Measurements from ENCODE around the gene PHLDB3.
A peak's percentile ranks its signal among the peaks of the same experiment; 100 is the strongest.

The PHLDB3 gene

DNA sequence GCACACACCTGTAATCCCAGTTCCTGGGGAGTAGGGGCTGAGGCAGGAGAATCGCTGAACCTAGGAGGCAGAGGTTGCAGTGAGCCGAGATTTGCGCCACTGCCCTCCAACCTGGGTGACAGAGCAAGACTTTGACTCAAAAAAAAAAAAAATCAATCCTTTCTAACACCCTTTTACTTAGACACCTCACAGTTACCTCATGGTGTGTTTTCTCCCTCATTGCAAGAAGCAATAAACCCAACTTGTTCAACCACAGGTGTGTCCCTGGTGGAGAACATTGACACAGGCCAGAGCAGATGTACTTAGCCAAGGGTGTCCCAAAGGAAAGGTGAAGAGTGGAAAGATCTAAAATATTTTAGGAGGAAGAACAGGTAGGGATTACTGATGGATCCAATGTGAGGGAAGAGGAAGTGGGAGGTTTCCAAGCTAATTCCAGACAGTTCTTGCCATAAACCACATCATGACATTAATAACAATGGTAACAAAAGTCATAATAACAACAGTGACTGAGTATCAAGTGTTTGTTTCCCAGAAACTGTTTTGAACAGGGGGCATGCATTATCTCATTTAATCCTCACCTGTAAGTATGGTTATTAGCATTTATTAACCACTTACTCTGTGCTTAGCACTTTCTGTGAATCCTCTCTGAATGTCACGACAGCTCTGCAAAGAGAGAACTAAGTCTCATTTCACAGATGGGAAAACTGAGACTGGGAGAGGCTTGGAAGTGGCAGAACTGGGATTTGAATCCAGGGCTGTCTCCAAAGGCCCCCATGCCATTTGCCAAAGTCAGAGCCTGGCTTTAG lies 36.0 kb downstream of the PHLDB3 start:
- no peak for DNase-seq (ENCODE audit: low read depth in 2 of 2)

DNA sequence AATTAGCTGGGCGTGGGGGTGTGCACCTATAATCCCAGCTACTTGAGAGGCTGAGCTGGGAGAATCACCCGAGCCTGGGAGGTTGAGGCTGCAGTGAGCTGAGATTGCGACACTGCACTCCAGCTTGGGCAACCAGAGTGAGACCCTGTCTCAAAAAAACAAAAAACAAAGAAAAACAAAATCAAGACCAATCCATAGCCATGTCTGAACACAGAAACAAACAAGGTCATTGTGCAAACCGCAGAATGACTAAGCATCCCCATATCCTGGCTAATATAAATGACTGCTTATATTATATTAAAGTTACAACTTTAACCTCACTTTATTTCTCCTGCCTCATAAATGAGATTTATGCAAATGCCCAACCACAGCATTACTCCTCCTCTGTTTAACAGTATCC lies 36.8 kb downstream of the PHLDB3 start:
- DNase-seq (ENCODE audit: low read depth in 2 of 2): no peak

DNA sequence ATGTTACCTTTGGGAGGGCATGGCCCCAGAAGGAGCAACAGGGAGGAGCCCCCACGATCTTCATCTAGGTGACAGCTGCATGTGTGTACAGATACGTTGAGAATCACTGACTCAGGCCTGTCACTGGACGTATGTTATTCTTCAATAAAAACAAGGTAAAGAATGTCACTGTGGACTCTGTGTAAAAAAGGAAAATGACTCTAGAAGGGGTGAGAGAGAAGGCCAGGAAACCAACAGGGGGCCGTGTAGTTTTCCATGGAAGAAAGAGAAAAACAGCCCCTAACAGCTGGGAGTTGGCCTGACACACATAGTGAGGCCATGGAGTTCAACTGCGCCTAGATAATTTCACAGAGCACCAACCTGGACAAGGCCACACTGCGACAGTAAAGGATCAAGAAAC lies 37.3 kb downstream of the PHLDB3 start:
- DNase-seq (ENCODE audit: low read depth in 2 of 2): no peak

DNA sequence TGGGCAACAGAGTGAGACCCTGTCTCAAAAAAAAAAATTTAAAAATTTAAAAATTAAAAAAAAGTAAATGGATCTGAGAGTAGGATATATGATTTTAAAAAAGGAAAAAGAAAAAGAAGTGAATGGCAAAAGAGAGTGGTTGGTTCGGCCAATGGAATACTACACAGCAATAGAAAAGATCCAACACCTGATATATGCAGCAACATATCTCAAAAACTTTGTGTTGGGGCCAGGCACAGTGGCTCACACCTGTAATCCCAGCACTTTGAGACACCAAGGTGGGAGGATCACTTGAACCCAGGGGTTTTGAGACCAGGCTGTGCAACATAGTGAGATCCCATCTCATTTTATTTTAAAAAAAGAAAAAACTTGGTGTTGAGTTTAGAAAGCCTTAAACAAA lies 37.8 kb downstream of the PHLDB3 start:
- DNase-seq (ENCODE audit: low read depth in 2 of 2): no peak

DNA sequence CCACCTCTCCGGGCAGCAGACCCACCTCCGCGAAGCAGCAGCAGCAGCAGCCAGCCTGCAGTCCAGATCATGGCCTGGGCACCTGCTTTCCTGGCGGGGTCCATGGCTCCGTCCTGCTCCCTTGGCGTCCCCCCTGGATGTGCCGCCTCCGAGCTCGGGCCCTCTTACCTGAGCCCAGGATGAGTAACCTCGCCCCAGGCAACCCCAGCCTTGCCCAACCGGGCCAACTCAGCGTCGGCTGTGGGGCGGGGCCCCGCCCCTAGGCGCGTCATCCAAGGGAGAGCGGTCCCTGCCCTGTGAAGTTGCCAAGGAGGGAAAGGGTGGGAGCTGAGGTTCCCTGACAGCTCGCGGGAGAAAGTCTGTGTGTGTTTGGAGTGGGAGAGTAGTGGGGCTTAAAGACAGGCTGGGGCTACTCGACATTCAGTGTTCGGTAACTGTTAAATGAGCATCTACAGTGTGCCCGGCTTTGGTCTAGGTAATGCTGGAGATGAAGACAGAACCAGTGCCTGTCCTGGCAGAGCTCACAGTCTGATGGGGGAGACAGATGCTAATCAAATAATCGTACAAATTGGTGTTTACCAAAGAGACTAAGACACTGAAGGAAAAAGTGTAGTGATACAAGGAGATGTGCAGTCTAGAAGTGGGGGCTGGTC lies 39.0 kb downstream of the PHLDB3 start, which contains the start of gene LYPD3:
TSS of gene LYPD3 (minus strand) at position 141 of the 653 bp plus-strand sequence. CDS start at position 104, 37 bp downstream.
- no peak for DNase-seq (ENCODE audit: low read depth in 2 of 2)

DNA sequence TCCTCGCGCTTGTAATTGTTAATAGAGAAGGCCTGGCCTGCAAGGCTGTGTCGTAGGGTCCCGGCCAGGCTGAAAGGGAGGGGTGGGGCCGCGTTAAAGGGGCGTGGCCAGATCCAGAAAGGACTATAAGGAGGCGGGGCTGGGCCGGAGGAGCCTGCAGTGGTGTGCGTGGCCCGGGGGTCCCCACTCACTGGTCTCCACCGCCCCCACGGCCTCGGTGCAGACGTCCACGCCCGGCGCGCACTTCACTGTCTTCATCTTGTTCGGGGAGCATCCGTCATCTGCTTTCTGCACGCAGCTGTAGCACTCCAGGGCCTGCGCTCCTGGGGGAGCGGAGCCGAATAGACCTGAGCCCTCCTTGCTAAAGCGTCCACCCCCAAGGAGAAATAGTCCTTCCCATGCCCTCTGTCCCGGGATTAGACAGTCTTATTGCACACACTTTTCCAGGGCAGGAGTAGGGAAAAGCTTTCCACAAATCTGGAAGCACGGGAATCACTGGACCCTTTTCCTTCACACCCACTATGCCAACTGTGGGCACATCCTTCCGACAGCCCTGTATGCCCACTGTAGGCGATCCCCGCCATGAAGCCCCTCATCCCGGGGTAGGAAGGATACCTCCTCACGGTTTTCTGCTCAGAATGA lies 40.3 kb downstream of the PHLDB3 start:
- no peak for DNase-seq (ENCODE audit: low read depth in 2 of 2)

DNA sequence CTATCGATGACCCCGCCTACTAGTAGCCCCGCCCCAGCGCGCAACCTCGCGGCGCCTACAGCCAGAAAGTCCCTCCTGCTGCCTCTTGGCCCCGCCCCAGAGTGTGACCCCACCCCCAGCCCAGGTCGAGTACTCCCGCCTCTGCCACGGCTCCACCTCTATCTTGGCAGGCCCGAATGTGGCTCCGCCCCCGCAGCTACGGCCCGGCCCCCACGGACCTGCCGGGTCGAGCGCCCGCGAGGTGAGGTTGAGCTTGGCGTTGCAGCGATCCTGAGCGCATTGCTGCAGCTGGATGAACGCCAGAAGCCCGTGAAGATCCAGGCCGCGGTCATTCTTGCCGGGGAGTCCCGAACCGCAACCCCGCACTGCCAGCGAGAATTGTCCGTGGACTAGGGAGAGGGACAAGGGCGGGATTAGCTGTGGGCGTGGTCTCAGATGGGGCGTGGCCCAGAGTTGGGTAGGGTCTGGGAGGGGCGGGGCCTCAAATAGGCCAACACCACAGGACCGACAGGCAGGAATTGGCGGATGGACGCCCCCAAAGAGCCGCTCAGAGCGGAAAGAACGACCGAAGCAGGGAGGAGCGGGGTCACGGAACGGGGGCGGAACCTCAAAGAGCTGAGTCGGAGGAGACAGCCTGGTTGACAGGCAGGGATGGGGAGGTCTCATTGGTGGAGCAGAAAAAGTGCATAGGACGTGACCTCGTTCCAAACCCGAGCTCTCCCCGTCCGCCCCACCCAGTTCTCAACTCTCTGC lies 41.0 kb downstream of the PHLDB3 start:
- peak; percentile 98 to 99 for DNase-seq (ENCODE audit: low read depth in 2 of 2)

DNA sequence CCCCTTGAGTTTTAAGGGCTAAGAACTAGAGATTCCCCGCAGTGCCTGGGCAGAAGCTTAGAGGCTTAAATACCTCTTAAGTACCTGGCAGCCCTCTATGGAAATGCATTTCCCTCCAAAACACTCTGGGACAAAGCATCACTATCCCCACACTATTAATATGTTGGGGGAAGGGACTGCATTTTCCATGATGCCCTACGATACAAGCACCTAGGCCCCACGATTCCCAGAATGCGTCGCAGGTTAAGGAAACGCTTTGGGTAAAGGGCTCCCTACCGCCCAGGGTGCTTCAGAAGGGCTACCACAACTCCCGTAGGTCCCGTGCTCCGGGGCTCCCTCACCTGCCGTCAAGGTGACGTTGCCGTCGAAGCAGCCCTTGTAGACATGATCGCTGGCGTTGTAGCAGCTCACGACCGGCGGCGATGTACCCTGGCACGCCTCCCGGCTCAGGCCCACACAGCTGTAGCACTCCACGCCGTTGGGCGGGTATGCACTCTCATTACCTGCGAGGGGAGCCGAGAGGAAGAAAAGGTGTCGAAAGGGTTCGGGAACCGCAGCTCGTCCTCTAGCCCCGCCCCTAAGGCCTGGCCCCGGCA lies 41.7 kb downstream of the PHLDB3 start:
- no peak for DNase-seq (ENCODE audit: low read depth in 2 of 2)

DNA sequence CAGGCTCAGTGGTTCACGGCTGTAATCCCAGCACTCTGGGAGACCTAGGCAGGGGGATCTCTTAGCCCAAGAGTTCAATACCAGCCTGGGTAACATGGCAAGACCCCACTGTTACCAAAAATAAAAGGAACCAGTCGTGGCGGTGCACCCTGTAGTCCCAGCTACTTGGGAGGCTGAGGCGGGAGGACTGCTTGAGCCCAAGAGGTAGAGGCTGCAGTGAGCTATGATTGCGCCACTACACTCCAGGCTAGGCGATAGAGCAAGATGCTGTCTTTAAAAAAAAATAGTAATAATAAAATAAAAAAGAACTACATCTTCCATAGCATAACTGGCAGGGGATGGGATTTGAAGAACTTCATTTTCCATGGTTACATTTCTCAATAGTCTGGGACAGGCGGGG lies 42.2 kb downstream of the PHLDB3 start:
- DNase-seq (ENCODE audit: low read depth in 2 of 2): no peak

DNA sequence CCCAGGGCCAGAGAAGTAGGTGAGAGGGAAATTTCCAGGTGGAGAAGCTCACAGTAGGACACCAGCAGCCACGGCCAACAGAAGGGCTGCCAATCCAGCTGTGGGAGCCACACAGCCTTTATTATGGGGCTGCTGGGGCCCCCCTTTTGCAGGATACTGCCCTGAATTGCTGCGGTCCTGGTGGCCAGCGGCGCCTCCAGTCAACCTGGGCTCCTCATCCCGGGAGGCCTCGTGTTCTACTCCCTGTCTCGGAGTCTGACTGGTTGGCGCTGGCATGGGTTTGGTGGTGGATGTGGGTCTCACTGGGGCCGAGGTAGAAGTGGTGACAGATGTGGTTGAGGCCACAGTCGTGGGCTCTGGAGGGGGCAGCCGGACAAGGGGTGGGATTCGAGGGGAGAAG lies 43.2 kb downstream of the PHLDB3 start:
- no peak for DNase-seq (ENCODE audit: low read depth in 2 of 2)

DNA sequence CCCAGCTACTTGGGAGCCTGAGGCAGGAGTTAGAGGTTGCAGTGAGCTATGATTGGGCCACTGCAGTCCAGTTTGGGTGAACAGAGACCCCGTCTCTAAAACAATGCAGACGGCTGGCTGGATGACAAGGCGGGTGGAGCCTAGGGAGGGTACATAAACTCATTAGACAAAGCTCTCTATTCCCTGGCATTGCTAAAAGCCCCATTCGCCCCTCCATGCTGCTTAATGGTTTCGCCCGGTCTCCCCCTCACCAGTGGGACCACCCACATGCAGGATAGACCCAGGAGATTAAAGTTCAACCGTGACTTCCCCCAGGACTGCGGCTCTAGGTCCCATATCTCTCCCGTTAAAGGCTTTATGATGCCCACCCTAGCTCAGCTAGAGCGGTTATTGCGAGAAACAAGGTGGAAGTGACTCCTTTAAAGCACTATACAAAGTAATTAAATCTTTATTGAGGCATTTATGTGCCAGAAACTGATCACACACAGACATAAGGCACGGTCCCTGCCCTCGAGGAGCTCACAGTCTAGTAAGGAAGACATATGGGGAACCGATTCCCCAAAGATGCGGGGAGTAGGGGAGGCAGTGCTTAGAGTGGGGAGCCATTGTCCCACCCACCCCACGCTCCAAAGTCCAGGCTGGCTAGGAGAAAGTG lies 44.1 kb downstream of the PHLDB3 start:
- no peak for DNase-seq (ENCODE audit: low read depth in 2 of 2)

DNA sequence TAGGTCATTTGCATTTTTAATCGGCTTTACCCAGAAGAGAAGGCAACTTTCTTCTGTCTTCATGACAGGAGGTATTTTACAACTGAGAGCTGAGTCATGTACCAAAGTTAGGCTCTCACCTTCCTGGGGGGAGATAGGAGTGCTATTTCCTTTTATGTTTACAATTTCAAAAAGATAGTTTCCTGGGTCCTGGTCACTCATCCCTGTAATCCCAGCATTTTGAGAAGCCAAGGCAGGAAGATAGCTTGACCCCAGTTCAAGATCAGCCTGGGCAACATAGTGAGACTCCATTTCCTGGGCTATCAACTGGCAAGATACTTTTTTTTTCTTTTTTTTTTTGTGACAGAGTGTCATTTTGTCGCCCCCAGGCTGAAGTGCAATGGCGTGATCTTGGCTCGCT lies 46.7 kb downstream of the PHLDB3 start:
- DNase-seq (ENCODE audit: low read depth in 2 of 2): no peak

DNA sequence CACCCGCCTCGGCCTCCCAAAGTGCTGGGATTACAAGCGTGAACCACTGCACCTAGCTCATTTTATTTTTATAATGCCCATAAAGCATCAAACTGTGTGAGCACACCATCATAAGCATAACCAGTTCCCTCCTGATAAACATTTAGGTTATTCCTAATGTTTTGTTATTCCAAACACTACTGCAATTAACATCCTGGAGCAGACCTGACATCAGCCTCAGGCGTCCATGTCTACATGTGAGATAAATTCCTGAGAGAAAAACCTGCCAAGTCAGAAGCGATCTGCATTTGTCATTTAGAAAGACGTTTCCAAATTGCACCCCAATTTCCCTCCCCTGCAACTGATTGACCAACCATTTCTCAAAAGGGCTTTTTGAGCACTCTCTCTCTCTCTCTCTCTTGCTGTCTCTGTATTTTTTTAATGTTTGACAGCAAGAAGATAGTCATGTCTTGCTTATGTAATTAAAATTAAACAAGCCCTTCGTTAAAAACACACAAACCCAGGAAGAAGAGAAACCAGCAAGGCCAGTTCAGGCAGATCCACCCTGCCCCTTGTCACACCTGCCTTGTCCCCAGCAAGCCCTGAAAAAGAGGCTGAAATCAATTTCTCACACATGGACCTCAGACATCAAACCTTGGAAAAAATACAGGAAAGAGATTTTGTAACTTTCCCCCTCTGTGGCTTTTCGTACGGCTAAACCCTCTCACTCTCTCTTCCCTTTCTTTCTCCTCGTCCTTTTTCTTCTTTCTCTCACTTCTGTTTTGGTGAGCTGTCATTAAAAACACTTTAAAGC lies 49.0 kb downstream of the PHLDB3 start:
- no peak for DNase-seq (ENCODE audit: low read depth in 2 of 2)

DNA sequence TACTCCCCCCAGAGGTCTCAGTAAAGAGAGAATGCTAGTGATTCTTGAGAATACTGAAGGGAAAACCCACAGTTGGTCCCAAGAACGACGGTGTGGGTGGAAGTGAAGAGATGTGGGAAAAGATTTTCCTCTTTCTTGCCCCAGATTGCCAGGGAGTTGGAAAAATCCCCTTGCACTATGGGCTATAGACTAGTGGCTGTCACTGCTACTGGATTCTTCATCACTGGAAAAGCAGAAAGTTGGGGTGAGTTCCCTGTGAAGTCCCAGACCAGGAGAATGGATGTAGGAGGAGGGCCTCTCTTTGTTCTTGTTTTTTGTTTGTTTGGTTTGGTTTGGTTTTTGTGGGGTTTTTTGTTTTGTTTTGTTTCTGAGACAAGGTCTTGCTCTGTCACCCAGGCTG lies 50.5 kb downstream of the PHLDB3 start:
- DNase-seq (ENCODE audit: low read depth in 2 of 2): no peak

DNA sequence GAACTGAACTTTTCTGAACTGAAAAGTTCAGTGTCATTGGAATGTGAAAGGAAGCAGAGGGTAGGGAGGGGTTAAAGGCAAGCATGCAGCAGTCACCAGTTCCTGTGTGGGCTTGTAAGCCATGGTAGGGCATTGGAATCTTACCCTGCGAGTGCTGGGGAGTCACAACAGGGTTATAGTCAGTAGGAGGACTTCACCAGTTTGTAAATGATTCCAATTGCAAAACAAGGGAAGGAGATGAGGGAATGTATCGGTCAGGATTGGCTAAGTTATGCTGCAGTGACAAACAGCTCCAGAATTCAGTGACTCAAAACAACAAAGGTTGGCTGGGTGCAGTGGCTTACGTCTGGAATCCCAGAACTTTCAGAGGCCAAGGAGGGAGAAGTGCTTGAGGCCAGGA lies 52.0 kb downstream of the PHLDB3 start:
- DNase-seq (ENCODE audit: low read depth in 2 of 2): no peak

DNA sequence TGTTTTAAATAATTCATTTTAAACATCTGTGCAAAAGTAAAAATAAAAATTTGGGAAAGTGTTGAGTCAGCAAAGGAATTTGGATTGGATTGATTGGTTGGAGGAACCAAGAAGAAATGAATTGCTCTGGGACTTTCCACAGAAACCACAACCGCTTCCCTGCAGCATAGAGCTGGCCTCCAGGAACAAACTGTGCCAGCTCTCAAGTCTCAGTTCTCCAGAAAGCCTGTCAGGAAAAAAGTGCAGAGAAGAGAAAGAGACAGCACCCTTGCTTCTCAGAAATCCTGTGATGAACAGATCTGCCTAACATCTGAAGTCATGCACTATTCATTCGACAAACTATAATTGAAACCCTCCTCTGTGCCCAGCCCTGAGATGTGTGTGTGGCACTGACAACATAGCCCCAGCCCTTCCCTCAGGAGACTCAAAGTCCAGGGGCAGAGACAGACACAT lies 54.0 kb downstream of the PHLDB3 start:
- DNase-seq (ENCODE audit: low read depth in 2 of 2): no peak

DNA sequence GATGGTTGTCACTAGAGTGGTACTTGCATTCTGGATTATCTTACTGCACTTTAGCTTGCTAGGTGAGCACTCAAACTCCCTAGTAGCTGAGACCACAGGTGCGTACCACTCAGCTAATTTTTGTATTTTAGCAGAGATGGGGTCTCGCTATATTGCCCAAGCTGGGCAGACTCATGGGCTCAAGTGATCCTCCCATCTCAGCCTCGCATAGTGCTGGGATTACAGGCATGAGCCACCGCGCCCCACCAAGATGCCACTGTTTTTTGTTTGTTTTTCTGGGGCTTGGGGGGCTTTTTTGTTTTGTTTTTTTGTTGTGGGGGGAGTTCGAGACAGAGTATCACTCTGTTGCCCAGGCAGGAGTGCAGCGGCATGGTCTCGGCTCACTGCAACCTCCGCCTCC lies 56.9 kb downstream of the PHLDB3 start:
- DNase-seq (ENCODE audit: low read depth in 2 of 2): no peak

DNA sequence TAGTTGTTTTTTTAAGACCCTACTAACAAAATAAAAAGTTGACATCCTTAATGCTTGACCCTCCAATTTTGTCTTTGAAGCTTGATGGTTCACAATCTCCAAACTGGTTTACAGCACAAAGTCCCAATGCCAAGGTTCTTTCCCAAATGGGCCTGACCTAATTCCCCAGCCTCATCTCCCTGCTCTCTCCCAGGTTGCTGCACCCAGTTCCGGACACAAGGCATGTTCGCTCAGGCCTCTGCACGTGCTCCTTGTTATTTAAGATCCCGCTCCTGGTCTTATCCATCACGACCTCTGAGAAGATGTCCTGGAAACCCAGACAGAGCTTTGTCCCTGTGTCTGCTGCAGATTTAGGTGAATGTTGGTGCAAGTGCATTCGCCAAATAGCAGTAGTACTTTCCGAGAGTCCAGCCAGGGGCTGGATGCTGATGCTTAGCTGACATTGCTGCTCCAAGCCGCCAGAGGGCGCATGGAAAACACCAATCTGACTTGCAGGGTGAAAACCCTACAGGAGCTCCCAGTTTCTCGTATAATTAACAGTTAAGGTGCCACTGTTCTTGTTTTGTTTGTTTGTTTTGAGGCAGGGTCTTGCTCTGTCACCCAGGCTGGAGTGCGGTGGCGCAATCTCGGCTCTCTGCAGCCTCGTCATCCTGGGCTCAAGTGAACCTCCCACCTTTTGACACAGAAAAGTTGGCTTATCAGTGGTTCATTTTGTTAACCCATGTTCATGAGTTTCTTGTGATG lies 57.6 kb downstream of the PHLDB3 start:
- peak; percentile 45 to 58 for DNase-seq (ENCODE audit: low read depth in 2 of 2)

DNA sequence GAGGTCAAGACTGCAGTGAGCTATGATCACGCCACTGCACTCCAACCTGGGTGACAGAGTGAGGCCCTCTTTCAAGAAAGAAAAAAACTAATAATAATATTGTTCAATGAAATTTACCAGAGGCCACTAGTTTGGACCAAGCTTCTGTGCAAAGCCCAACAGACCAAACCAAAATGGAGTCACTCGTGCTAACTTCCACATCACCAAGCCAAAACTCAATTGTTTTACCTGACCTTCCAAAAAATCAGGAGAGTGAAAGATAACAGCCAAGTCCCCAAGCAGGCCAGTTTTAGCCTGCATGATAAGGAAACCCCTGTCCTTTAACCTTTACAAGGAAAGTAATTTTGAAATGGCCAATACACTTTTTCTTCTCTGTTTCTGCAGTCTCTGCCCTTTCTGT lies 59.1 kb downstream of the PHLDB3 start:
- DNase-seq (ENCODE audit: low read depth in 2 of 2): no peak

Measured in stimulated activated CD8-positive, alpha-beta memory T cell treated with anti-CD3 and anti-CD28 coated beads, Interleukin-15, amount 100 ng/mL, for 4 hours (primary cell).